IPS-20b (cell line): ENCODE data around the gene PREB.
"Not testable (repeated sequence)": the region's sequence is repeated elsewhere in the genome, so short reads cannot be mapped to it uniquely, and the experiment has no call there.

Experiments
- H3K27ac ChIP-seq: one replicate; pipeline ENCODE4 v1.5.1; 2013; ENCODE audit warnings: low read length
- H3K27me3 ChIP-seq: 2 replicates; pipeline ENCODE4 v1.6.1; 2013; ENCODE audit warnings: mild to moderate bottlenecking, low read length, inconsistent platforms; ENCODE audit not compliant: insufficient read depth
- H3K36me3 ChIP-seq: 2 replicates; pipeline ENCODE4 v1.6.1; 2013; ENCODE audit warnings: low read depth, mild to moderate bottlenecking, inconsistent platforms, low read length, moderate library complexity; ENCODE audit not compliant: insufficient read depth
- H3K4me1 ChIP-seq: 2 replicates; pipeline ENCODE4 v1.6.1; 2013; ENCODE audit warnings: mild to moderate bottlenecking, control low read depth, inconsistent platforms, low read length, moderate library complexity; ENCODE audit not compliant: insufficient read depth
- H3K4me3 ChIP-seq: 2 replicates; pipeline ENCODE4 v1.5.1; 2013; ENCODE audit warnings: mild to moderate bottlenecking, low read length, inconsistent platforms
- H3K9ac ChIP-seq: 2 replicates; pipeline ENCODE4 v1.6.1; 2013; ENCODE audit warnings: low read depth, mild to moderate bottlenecking, inconsistent platforms, low read length, moderate library complexity
- H3K9me3 ChIP-seq: 2 replicates; pipeline ENCODE4 v1.6.1; 2013; ENCODE audit warnings: mild to moderate bottlenecking, low read depth, low read length, inconsistent platforms; ENCODE audit not compliant: insufficient read depth

Gene PREB

GRCh38 chr2:27133905-27134780 lies at the start of gene PREB:
Gene PREB (minus strand): TSS chr2:27134636. CDS start chr2:27134421, 215 bp downstream.
- Histone ChIP-seq H3K4me1 (peaks cover 8% of the 10 kb centered on the region), H3K27me3 (no peaks in the 10 kb centered on the region), H3K9me3 (no peaks in the 10 kb centered on the region), H3K4me3 (peak within 1 kb of the TSS; percentile 83), H3K36me3 (peaks cover 36% of the 10 kb centered on the region), H3K9ac (peak within 1 kb of the TSS; percentile 90), H3K27ac (peak within 1 kb of the TSS; percentile 42)

GRCh38 chr2:27184115-27184514 lies 49.7 kb upstream of the PREB start:
- no peaks in the 10 kb centered on the region for H3K4me1 ChIP-seq
- H3K4me3 ChIP-seq = no peak overlapping the region
- no peaks in the 10 kb centered on the region for H3K9me3 ChIP-seq
- no peak overlapping the region for H3K27ac ChIP-seq
- H3K36me3 ChIP-seq = no peaks in the 10 kb centered on the region
- no peaks in the 10 kb centered on the region for H3K27me3 ChIP-seq
- no peak overlapping the region for H3K9ac ChIP-seq

GRCh38 chr2:27182346-27182745 lies 47.9 kb upstream of the PREB start:
- H3K9ac ChIP-seq = no peak overlapping the region
- no peaks in the 10 kb centered on the region for H3K27me3 ChIP-seq
- no peak overlapping the region for H3K27ac ChIP-seq

GRCh38 chr2:27179344-27180000 lies 45.0 kb upstream of the PREB start:
- H3K9me3 ChIP-seq = no peaks in the 10 kb centered on the region
- no peak overlapping the region for H3K4me3 ChIP-seq
- no peak overlapping the region for H3K27ac ChIP-seq
- H3K36me3 ChIP-seq = no peaks in the 10 kb centered on the region
- H3K27me3 ChIP-seq = no peaks in the 10 kb centered on the region
- H3K9ac ChIP-seq = no peak overlapping the region
- no peaks in the 10 kb centered on the region for H3K4me1 ChIP-seq

More at GRCh38 chr2:27182346-27182745, 47.9 kb upstream of the PREB start:
- Histone ChIP-seq H3K36me3 (no peaks in the 10 kb centered on the region), H3K4me3 (no peak overlapping the region), H3K9me3 (no peaks in the 10 kb centered on the region), H3K4me1 (no peaks in the 10 kb centered on the region)

GRCh38 chr2:27178469-27178868 lies 44.0 kb upstream of the PREB start:
- H3K4me3 ChIP-seq = no peak overlapping the region
- no peaks in the 10 kb centered on the region for H3K4me1 ChIP-seq
- H3K27me3 ChIP-seq = 0 out of 2 replicates have a peak, but pooled peaks cover 5% of the 10 kb centered on the region
- no peaks in the 10 kb centered on the region for H3K36me3 ChIP-seq
- H3K9me3 ChIP-seq = no peaks in the 10 kb centered on the region
- no peak overlapping the region for H3K9ac ChIP-seq
- H3K27ac ChIP-seq = no peak overlapping the region

GRCh38 chr2:27177441-27178351 lies 43.3 kb upstream of the PREB start:
- Histone ChIP-seq H3K36me3 (no peaks in the 10 kb centered on the region), H3K4me1 (no peaks in the 10 kb centered on the region), H3K27ac (no peak overlapping the region), H3K4me3 (no peak overlapping the region), H3K9ac (no peak overlapping the region), H3K27me3 (0 out of 2 replicates have a peak, but pooled peaks cover 5% of the 10 kb centered on the region), H3K9me3 (no peaks in the 10 kb centered on the region)

GRCh38 chr2:27175781-27176180 lies 41.3 kb upstream of the PREB start:
- not testable (repeated sequence) for H3K9ac ChIP-seq, H3K27ac ChIP-seq, H3K27me3 ChIP-seq, H3K9me3 ChIP-seq, H3K4me3 ChIP-seq, H3K36me3 ChIP-seq, H3K4me1 ChIP-seq

- Histone ChIP-seq H3K36me3 (no peaks in the 10 kb centered on the region), H3K27ac (no peak overlapping the region), H3K9me3 (no peaks in the 10 kb centered on the region), H3K4me1 (no peaks in the 10 kb centered on the region), H3K9ac (no peak overlapping the region), H3K4me3 (no peak overlapping the region), H3K27me3 (peaks cover 14% of the 10 kb centered on the region)
Observed at GRCh38 chr2:27175330-27175729, 40.9 kb upstream of the PREB start.

- H3K9me3 ChIP-seq = no peaks in the 10 kb centered on the region
- peaks cover 18% of the 10 kb centered on the region for H3K27me3 ChIP-seq
- H3K36me3 ChIP-seq = no peaks in the 10 kb centered on the region
- no peaks in the 10 kb centered on the region for H3K4me1 ChIP-seq
- H3K27ac ChIP-seq = no peak overlapping the region
- no peak overlapping the region for H3K9ac ChIP-seq
- no peak overlapping the region for H3K4me3 ChIP-seq
Observed at GRCh38 chr2:27174638-27175037, 40.2 kb upstream of the PREB start.

GRCh38 chr2:27171351-27171848 lies 37.0 kb upstream of the PREB start:
- H3K9me3 ChIP-seq = no peaks in the 10 kb centered on the region
- H3K36me3 ChIP-seq = no peaks in the 10 kb centered on the region
- H3K27ac ChIP-seq = no peak overlapping the region
- no peaks in the 10 kb centered on the region for H3K4me1 ChIP-seq
- H3K4me3 ChIP-seq = no peak overlapping the region
- H3K9ac ChIP-seq = no peak overlapping the region
- H3K27me3 ChIP-seq = peaks cover 18% of the 10 kb centered on the region

GRCh38 chr2:27170581-27171337 lies 36.3 kb upstream of the PREB start:
- H3K9me3 ChIP-seq = no peaks in the 10 kb centered on the region
- H3K4me1 ChIP-seq = no peaks in the 10 kb centered on the region; the same call in 1 of the 2 replicates
- H3K27me3 ChIP-seq = peaks cover 18% of the 10 kb centered on the region
- no peaks in the 10 kb centered on the region for H3K36me3 ChIP-seq
- H3K9ac ChIP-seq = no peak overlapping the region
- H3K27ac ChIP-seq = no peak overlapping the region
- H3K4me3 ChIP-seq = no peak overlapping the region
